Measurements from ENCODE around the gene ARL5C.
A peak's percentile ranks its signal among the peaks of the same experiment; 100 is the strongest.

The ARL5C gene

GRCh38 chr17:39155654-39156053 lies 10.3 kb downstream of the ARL5C start:
- H3K9me3 ChIP-seq (ENCODE audit: control insufficient read depth in 1 of 2, low read length in 2 of 2): no peaks in the 10 kb centered on the region
- no peaks in the 10 kb centered on the region for H3K36me3 ChIP-seq (ENCODE audit: control insufficient read depth in 1 of 2, insufficient read depth in 2 of 2, low read length in 2 of 2)
- H3K4me3 ChIP-seq (ENCODE audit: low read depth in 1 of 2, low read length in 2 of 2): no peak overlapping the region
- no peak overlapping the region for H3K9ac ChIP-seq (ENCODE audit: low read depth in 1 of 2, low read length in 2 of 2)
- peaks cover 4% of the 10 kb centered on the region in 2 donors for H3K27me3 ChIP-seq (ENCODE audit: control insufficient read depth in 1 of 2, insufficient read depth in 2 of 2, low read length in 2 of 2)
- peaks cover 11 to 15% of the 10 kb centered on the region in 2 donors for H3K4me1 ChIP-seq (ENCODE audit: control insufficient read depth in 1 of 2, insufficient read depth in 2 of 2, low read length in 2 of 2)
- no peak overlapping the region for H3K27ac ChIP-seq (ENCODE audit: low read depth, low read length)

GRCh38 chr17:39153599-39154051 lies 12.3 kb downstream of the ARL5C start:
- Histone ChIP-seq H3K9me3 (ENCODE audit: control insufficient read depth in 1 of 2, low read length in 2 of 2) (no peaks in the 10 kb centered on the region), H3K9ac (ENCODE audit: low read depth in 1 of 2, low read length in 2 of 2) (peak overlapping the region; percentile 72 to 96), H3K4me3 (ENCODE audit: low read depth in 1 of 2, low read length in 2 of 2) (peak overlapping the region; percentile 84 to 92), H3K27ac (ENCODE audit: low read depth, low read length) (peak overlapping the region; percentile 78), H3K4me1 (ENCODE audit: control insufficient read depth in 1 of 2, insufficient read depth in 2 of 2, low read length in 2 of 2) (peaks cover 11 to 15% of the 10 kb centered on the region in 2 donors), H3K27me3 (ENCODE audit: control insufficient read depth in 1 of 2, insufficient read depth in 2 of 2, low read length in 2 of 2) (peaks cover 8 to 13% of the 10 kb centered on the region in 2 donors), H3K36me3 (ENCODE audit: control insufficient read depth in 1 of 2, insufficient read depth in 2 of 2, low read length in 2 of 2) (no peaks in the 10 kb centered on the region)

GRCh38 chr17:39151943-39152818 lies 13.8 kb downstream of the ARL5C start:
- H3K36me3 ChIP-seq (ENCODE audit: control insufficient read depth in 1 of 2, insufficient read depth in 2 of 2, low read length in 2 of 2): no peaks in the 10 kb centered on the region
- H3K9ac ChIP-seq (ENCODE audit: low read depth in 1 of 2, low read length in 2 of 2): peak overlapping the region; percentile 72 to 96
- peak overlapping the region; percentile 84 to 92 for H3K4me3 ChIP-seq (ENCODE audit: low read depth in 1 of 2, low read length in 2 of 2)
- H3K9me3 ChIP-seq (ENCODE audit: control insufficient read depth in 1 of 2, low read length in 2 of 2): no peaks in the 10 kb centered on the region
- peaks cover 8 to 13% of the 10 kb centered on the region in 2 donors for H3K27me3 ChIP-seq (ENCODE audit: control insufficient read depth in 1 of 2, insufficient read depth in 2 of 2, low read length in 2 of 2)
- H3K27ac ChIP-seq (ENCODE audit: low read depth, low read length): no peak overlapping the region
- peaks cover 11 to 15% of the 10 kb centered on the region in 2 donors for H3K4me1 ChIP-seq (ENCODE audit: control insufficient read depth in 1 of 2, insufficient read depth in 2 of 2, low read length in 2 of 2)

- Histone ChIP-seq H3K36me3 (ENCODE audit: control insufficient read depth in 1 of 2, insufficient read depth in 2 of 2, low read length in 2 of 2) (no peaks in the 10 kb centered on the region), H3K27me3 (ENCODE audit: control insufficient read depth in 1 of 2, insufficient read depth in 2 of 2, low read length in 2 of 2) (peaks cover 8 to 13% of the 10 kb centered on the region in 2 donors), H3K27ac (ENCODE audit: low read depth, low read length) (no peak within 1 kb of the TSS), H3K4me3 (ENCODE audit: low read depth in 1 of 2, low read length in 2 of 2) (peak within 1 kb of the TSS; percentile 84 to 92), H3K9ac (ENCODE audit: low read depth in 1 of 2, low read length in 2 of 2) (peak within 1 kb of the TSS; percentile 38 to 72), H3K4me1 (ENCODE audit: control insufficient read depth in 1 of 2, insufficient read depth in 2 of 2, low read length in 2 of 2) (peaks cover 11 to 15% of the 10 kb centered on the region in 2 donors), H3K9me3 (ENCODE audit: control insufficient read depth in 1 of 2, low read length in 2 of 2) (no peaks in the 10 kb centered on the region)
Measured at GRCh38 chr17:39151150-39151942, 14.6 kb downstream of the ARL5C start, which contains the start of gene PLXDC1. Gene PLXDC1 (minus strand): TSS chr17:39151637. CDS start chr17:39151437, 200 bp downstream.

GRCh38 chr17:39150795-39151149 lies 15.2 kb downstream of the ARL5C start:
- H3K4me1 ChIP-seq (ENCODE audit: control insufficient read depth in 1 of 2, insufficient read depth in 2 of 2, low read length in 2 of 2): peaks cover 11 to 15% of the 10 kb centered on the region in 2 donors
- no peaks in the 10 kb centered on the region for H3K36me3 ChIP-seq (ENCODE audit: control insufficient read depth in 1 of 2, insufficient read depth in 2 of 2, low read length in 2 of 2)
- peak overlapping the region; percentile 37 to 38 for H3K9ac ChIP-seq (ENCODE audit: low read depth in 1 of 2, low read length in 2 of 2)
- H3K4me3 ChIP-seq (ENCODE audit: low read depth in 1 of 2, low read length in 2 of 2): peak overlapping the region; percentile 40 to 49
- peaks cover 8 to 13% of the 10 kb centered on the region in 2 donors for H3K27me3 ChIP-seq (ENCODE audit: control insufficient read depth in 1 of 2, insufficient read depth in 2 of 2, low read length in 2 of 2)
- no peaks in the 10 kb centered on the region for H3K9me3 ChIP-seq (ENCODE audit: control insufficient read depth in 1 of 2, low read length in 2 of 2)
- H3K27ac ChIP-seq (ENCODE audit: low read depth, low read length): no peak overlapping the region

GRCh38 chr17:39150104-39150634 lies 15.8 kb downstream of the ARL5C start:
- no peaks in the 10 kb centered on the region for H3K36me3 ChIP-seq (ENCODE audit: control insufficient read depth in 1 of 2, insufficient read depth in 2 of 2, low read length in 2 of 2)
- H3K27me3 ChIP-seq (ENCODE audit: control insufficient read depth in 1 of 2, insufficient read depth in 2 of 2, low read length in 2 of 2): peaks cover 8 to 13% of the 10 kb centered on the region in 2 donors
- H3K9ac ChIP-seq (ENCODE audit: low read depth in 1 of 2, low read length in 2 of 2): no peak overlapping the region
- H3K4me1 ChIP-seq (ENCODE audit: control insufficient read depth in 1 of 2, insufficient read depth in 2 of 2, low read length in 2 of 2): peaks cover 16% of the 10 kb centered on the region in 2 donors
- no peaks in the 10 kb centered on the region for H3K9me3 ChIP-seq (ENCODE audit: control insufficient read depth in 1 of 2, low read length in 2 of 2)
- H3K4me3 ChIP-seq (ENCODE audit: low read depth in 1 of 2, low read length in 2 of 2): no peak overlapping the region
- H3K27ac ChIP-seq (ENCODE audit: low read depth, low read length): no peak overlapping the region

GRCh38 chr17:39147221-39148185 lies 18.5 kb downstream of the ARL5C start:
- peaks cover 8 to 13% of the 10 kb centered on the region in 2 donors for H3K27me3 ChIP-seq (ENCODE audit: control insufficient read depth in 1 of 2, insufficient read depth in 2 of 2, low read length in 2 of 2)
- H3K9ac ChIP-seq (ENCODE audit: low read depth in 1 of 2, low read length in 2 of 2): no peak overlapping the region
- no peak overlapping the region for H3K4me3 ChIP-seq (ENCODE audit: low read depth in 1 of 2, low read length in 2 of 2)
- H3K27ac ChIP-seq (ENCODE audit: low read depth, low read length): no peak overlapping the region
- no peaks in the 10 kb centered on the region for H3K9me3 ChIP-seq (ENCODE audit: control insufficient read depth in 1 of 2, low read length in 2 of 2)
- H3K36me3 ChIP-seq (ENCODE audit: control insufficient read depth in 1 of 2, insufficient read depth in 2 of 2, low read length in 2 of 2): no peaks in the 10 kb centered on the region
- H3K4me1 ChIP-seq (ENCODE audit: control insufficient read depth in 1 of 2, insufficient read depth in 2 of 2, low read length in 2 of 2): peaks cover 16 to 26% of the 10 kb centered on the region in 2 donors

- Histone ChIP-seq H3K27me3 (ENCODE audit: control insufficient read depth in 1 of 2, insufficient read depth in 2 of 2, low read length in 2 of 2) (peaks cover 8 to 13% of the 10 kb centered on the region in 2 donors), H3K4me3 (ENCODE audit: low read depth in 1 of 2, low read length in 2 of 2) (no peak overlapping the region), H3K9ac (ENCODE audit: low read depth in 1 of 2, low read length in 2 of 2) (no peak overlapping the region), H3K27ac (ENCODE audit: low read depth, low read length) (no peak overlapping the region), H3K9me3 (ENCODE audit: control insufficient read depth in 1 of 2, low read length in 2 of 2) (peaks cover 0 to 2% of the 10 kb centered on the region in 2 donors), H3K4me1 (ENCODE audit: control insufficient read depth in 1 of 2, insufficient read depth in 2 of 2, low read length in 2 of 2) (peaks cover 11 to 17% of the 10 kb centered on the region in 2 donors), H3K36me3 (ENCODE audit: control insufficient read depth in 1 of 2, insufficient read depth in 2 of 2, low read length in 2 of 2) (no peaks in the 10 kb centered on the region)
Measured at GRCh38 chr17:39146273-39146672, 19.7 kb downstream of the ARL5C start.

GRCh38 chr17:39145143-39145542 lies 20.8 kb downstream of the ARL5C start:
- Histone ChIP-seq H3K4me3 (ENCODE audit: low read depth in 1 of 2, low read length in 2 of 2) (no peak overlapping the region), H3K27ac (ENCODE audit: low read depth, low read length) (no peak overlapping the region), H3K9ac (ENCODE audit: low read depth in 1 of 2, low read length in 2 of 2) (no peak overlapping the region), H3K9me3 (ENCODE audit: control insufficient read depth in 1 of 2, low read length in 2 of 2) (peaks cover 0 to 4% of the 10 kb centered on the region in 2 donors), H3K27me3 (ENCODE audit: control insufficient read depth in 1 of 2, insufficient read depth in 2 of 2, low read length in 2 of 2) (peaks cover under 1 to 3% of the 10 kb centered on the region in 2 donors), H3K4me1 (ENCODE audit: control insufficient read depth in 1 of 2, insufficient read depth in 2 of 2, low read length in 2 of 2) (peaks cover 11 to 17% of the 10 kb centered on the region in 2 donors), H3K36me3 (ENCODE audit: control insufficient read depth in 1 of 2, insufficient read depth in 2 of 2, low read length in 2 of 2) (no peaks in the 10 kb centered on the region)
